Mesenchymal stem cell (in vitro differentiated cells and primary cell): ENCODE results near the gene IMPA2.

ENCODE experiments used
- DNase-seq: peaks from one replicate; pipeline ENCODE4 v3.0.0-alpha.2; 2013
- H2AFZ ChIP-seq: one replicate; pipeline ENCODE4 v1.6.1; 2013; ENCODE audit warnings: low read depth, mild to moderate bottlenecking, control low read depth, inconsistent platforms, low read length, moderate library complexity
- H2AK5ac ChIP-seq: 2 replicates; pipeline ENCODE4 v1.6.1; 2013; ENCODE audit warnings: low read length, moderate library complexity, mild to moderate bottlenecking, inconsistent platforms; ENCODE audit not compliant: severe bottlenecking
- H2BK120ac ChIP-seq: one replicate; pipeline ENCODE4 v1.6.1; 2013; ENCODE audit warnings: low read depth, mild to moderate bottlenecking, inconsistent platforms, low read length, moderate library complexity
- H2BK12ac ChIP-seq, 2 experiments: one replicate each; pipeline ENCODE4 v1.6.1; 2013; ENCODE audit warnings: inconsistent platforms in 2 of 2, low read length in 2 of 2, mild to moderate bottlenecking in 2 of 2, moderate library complexity in 2 of 2, control low read depth in 1 of 2
- H2BK15ac ChIP-seq: one replicate; pipeline ENCODE4 v1.6.1; 2013; ENCODE audit warnings: mild to moderate bottlenecking, low read depth, inconsistent platforms; ENCODE audit not compliant: poor library complexity, severe bottlenecking
- H2BK5ac ChIP-seq: 2 replicates; pipeline ENCODE4 v1.6.1; 2013; ENCODE audit warnings: low read depth, mild to moderate bottlenecking, low read length, control low read depth, inconsistent platforms; ENCODE audit not compliant: poor library complexity, severe bottlenecking
- H3K14ac ChIP-seq, 2 experiments: one replicate each; pipeline ENCODE4 v1.6.1; 2013; ENCODE audit warnings: inconsistent platforms in 2 of 2, low read length in 2 of 2, control low read depth in 1 of 2, mild to moderate bottlenecking in 1 of 2, moderate library complexity in 1 of 2
- H3K18ac ChIP-seq, 2 experiments: one replicate each; pipeline ENCODE4 v1.6.1; 2013; ENCODE audit warnings: inconsistent platforms in 2 of 2, low read length in 2 of 2, control low read depth in 1 of 2, low read depth in 1 of 2, mild to moderate bottlenecking in 1 of 2
- H3K23ac ChIP-seq, 2 experiments: one replicate each; pipeline ENCODE4 v1.6.1; 2013; ENCODE audit warnings: inconsistent platforms in 2 of 2, low read length in 2 of 2, mild to moderate bottlenecking in 2 of 2, moderate library complexity in 2 of 2, control low read depth in 1 of 2
- H3K27ac ChIP-seq: 2 replicates; pipeline ENCODE4 v1.5.1; 2013; ENCODE audit warnings: mild to moderate bottlenecking, moderate library complexity, low read length, control low read depth, inconsistent platforms; ENCODE audit not compliant: poor library complexity, severe bottlenecking
- H3K27me3 ChIP-seq, 2 experiments: 2 replicates each; pipeline versions ENCODE4 v1.6.1 to v1.7.0; 2013; ENCODE audit warnings: low read length in 2 of 2, mild to moderate bottlenecking in 2 of 2, moderate library complexity in 2 of 2, control low read depth in 1 of 2, inconsistent platforms in 1 of 2; ENCODE audit not compliant: control insufficient read depth in 1 of 2, insufficient read depth in 1 of 2
- H3K36me3 ChIP-seq, 2 experiments: 2 replicates each; pipeline versions ENCODE4 v1.6.1 to v1.7.0; 2013; ENCODE audit warnings: low read length in 2 of 2, control low read depth in 1 of 2, inconsistent platforms in 1 of 2, low read depth in 1 of 2, mild to moderate bottlenecking in 1 of 2; ENCODE audit not compliant: insufficient read depth in 2 of 2, control insufficient read depth in 1 of 2
- H3K4ac ChIP-seq, 2 experiments: one replicate each; pipeline ENCODE4 v1.6.1; 2013; ENCODE audit warnings: inconsistent platforms in 2 of 2, low read length in 2 of 2, mild to moderate bottlenecking in 2 of 2, moderate library complexity in 2 of 2, control low read depth in 1 of 2, low read depth in 1 of 2
- H3K4me1 ChIP-seq: 2 replicates; pipeline ENCODE4 v1.6.1; 2013; ENCODE audit warnings: low read depth, low read length, control low read depth; ENCODE audit not compliant: control insufficient read depth, insufficient read depth
- H3K4me2 ChIP-seq: 2 replicates; pipeline ENCODE4 v1.6.1; 2013; ENCODE audit warnings: low read length, mild to moderate bottlenecking, inconsistent platforms; ENCODE audit not compliant: poor library complexity, severe bottlenecking
- H3K4me3 ChIP-seq, 2 experiments: 2 replicates each; pipeline versions ENCODE4 v1.5.1 to v1.7.0; 2013; ENCODE audit warnings: low read length in 2 of 2, mild to moderate bottlenecking in 2 of 2, control low read depth in 1 of 2, low read depth in 1 of 2; ENCODE audit not compliant: insufficient read depth in 1 of 2
- H3K79me1 ChIP-seq: replicated peaks from 2 replicates; pipeline ENCODE4 v1.6.1; 2013; ENCODE audit warnings: mild to moderate bottlenecking, control low read depth, low read length, inconsistent platforms; ENCODE audit not compliant: poor library complexity, severe bottlenecking
- H3K9ac ChIP-seq: 2 replicates; pipeline ENCODE4 v1.7.0; 2013; ENCODE audit warnings: mild to moderate bottlenecking, low read length, moderate library complexity
- H3K9me3 ChIP-seq: 2 replicates; pipeline ENCODE4 v1.7.0; 2013; ENCODE audit warnings: mild to moderate bottlenecking, low read length; ENCODE audit not compliant: control insufficient read depth
- H4K8ac ChIP-seq: one replicate; pipeline ENCODE4 v1.6.1; 2013; ENCODE audit warnings: inconsistent platforms, mild to moderate bottlenecking, low read length, moderate library complexity
- H4K91ac ChIP-seq: one replicate; pipeline ENCODE4 v1.6.1; 2013; ENCODE audit warnings: mild to moderate bottlenecking, low read length, inconsistent platforms
- WGBS: methylation state at CpG from one replicate; pipeline ENCODE4 v1.1.7; 2013; ENCODE audit warnings: mixed read lengths; 5-methylcytosine and 5-hydroxymethylcytosine counted together

Gene IMPA2

DNA sequence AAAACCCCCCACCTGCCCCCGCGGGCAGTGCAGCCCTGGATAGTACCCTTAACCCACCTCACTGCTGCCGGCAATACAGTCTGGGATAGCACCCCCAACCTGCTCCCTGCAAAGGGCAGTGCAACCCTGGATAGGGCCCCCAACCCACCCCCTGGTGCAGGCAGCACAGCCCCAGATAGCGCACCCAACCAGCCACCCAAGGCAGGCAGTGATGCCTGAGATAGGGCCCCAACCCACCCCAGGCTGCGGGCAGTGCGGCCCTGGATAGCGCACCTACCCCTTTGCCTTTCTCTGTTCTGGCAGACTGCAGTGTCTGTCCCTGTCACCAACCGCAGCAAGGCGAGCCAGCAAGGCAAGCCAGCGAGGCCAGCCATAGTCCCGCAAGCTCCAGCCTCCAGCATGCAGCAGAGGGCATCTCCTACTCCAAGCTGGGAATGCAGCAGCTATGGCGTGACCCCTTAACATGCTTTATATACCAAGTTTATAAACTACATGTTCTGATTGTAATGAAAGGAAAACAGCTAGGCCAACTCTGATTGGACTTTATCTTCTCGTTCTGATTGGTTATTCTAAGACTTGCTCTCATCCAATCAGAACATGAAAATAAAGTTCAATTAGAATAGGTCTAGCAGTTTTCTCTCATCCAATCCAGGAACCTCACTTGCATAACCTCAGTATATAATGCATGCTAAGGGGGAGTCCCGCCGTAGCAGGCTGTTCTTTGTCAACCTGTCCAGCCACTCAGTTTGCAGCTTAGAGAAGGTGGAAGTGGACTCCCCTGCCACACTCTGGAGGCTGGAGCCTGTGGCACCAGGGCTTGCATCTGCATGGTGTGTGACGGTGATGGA is 78.3 kb downstream of the IMPA2 start:
- DNase-seq, result no peak
- no peaks in the 10 kb centered on the region for H3K36me3 ChIP-seq
- H3K4me1 ChIP-seq, result peaks cover 8% of the 10 kb centered on the region
- WGBS, result 89% methylated on average over 15 of the region's 16 CpGs
- H2AK5ac ChIP-seq, result no peak overlapping the region
- no peak overlapping the region for H2BK120ac ChIP-seq
- H4K8ac ChIP-seq, result no peak overlapping the region
- H4K91ac ChIP-seq, result no peak overlapping the region
- H3K27me3 ChIP-seq, result peaks cover 0 to 2% of the 10 kb centered on the region in 2 experiments
- no peak overlapping the region for H3K4me3 ChIP-seq
- no peak overlapping the region for H3K4me2 ChIP-seq
- H2BK12ac ChIP-seq, result no peak overlapping the region
- no peak overlapping the region for H2BK5ac ChIP-seq
- no peak overlapping the region for H3K14ac ChIP-seq
- H3K4ac ChIP-seq, result no peak overlapping the region
- no peaks in the 10 kb centered on the region for H3K79me1 ChIP-seq
- no peak overlapping the region for H3K18ac ChIP-seq
- no peak overlapping the region for H2AFZ ChIP-seq
- H3K9ac ChIP-seq, result no peak overlapping the region
- no peak overlapping the region for H3K27ac ChIP-seq
- no peak overlapping the region for H3K23ac ChIP-seq
- no peaks in the 10 kb centered on the region for H3K9me3 ChIP-seq
- H2BK15ac ChIP-seq, result no peak overlapping the region

DNA sequence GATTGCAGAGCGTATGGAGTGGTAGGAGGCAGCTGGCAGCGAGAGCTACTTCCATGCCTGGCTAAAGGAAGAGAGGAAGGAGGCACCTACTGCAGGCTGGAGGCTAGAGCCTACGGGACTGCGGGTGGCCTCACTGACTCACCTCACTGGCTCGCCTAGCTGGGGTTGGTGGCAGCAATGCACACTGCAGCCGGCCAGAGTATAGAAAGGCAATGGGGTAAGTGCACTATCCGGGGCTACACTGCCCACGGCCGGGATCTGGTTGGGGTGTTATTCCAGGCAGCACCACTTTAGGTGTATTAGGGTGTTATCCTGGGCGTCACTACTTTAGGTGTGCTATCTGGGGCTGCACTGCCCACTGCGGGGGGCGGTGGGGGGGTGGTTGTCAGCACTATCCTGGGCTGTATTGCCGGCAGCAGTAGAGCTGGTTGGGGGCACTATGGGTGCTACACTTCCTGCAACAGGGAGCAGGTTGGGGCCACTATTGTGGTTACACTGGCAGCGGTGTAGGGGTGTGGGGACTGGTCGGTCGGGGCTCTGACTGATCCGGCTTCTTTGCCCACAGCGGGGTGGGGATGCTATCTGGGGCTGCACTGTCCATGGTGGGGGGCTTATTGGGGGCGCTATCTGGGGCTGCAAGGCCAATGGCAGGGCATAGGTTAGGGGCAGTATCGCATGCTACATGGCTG is 79.0 kb downstream of the IMPA2 start:
- no peak overlapping the region for H3K4me3 ChIP-seq
- H3K4ac ChIP-seq, result no peak overlapping the region
- H3K79me1 ChIP-seq, result no peaks in the 10 kb centered on the region
- peaks cover 8% of the 10 kb centered on the region for H3K4me1 ChIP-seq
- no peak overlapping the region for H2BK120ac ChIP-seq
- no peak overlapping the region for H3K23ac ChIP-seq
- H3K18ac ChIP-seq, result no peak overlapping the region
- H3K9ac ChIP-seq, result no peak overlapping the region
- peaks cover 0 to 2% of the 10 kb centered on the region in 2 experiments for H3K27me3 ChIP-seq
- 80% methylated on average over 20 of the region's 20 CpGs for WGBS
- H2BK15ac ChIP-seq, result no peak overlapping the region
- peak overlapping the region; percentile 6 for H4K91ac ChIP-seq
- H3K27ac ChIP-seq, result no peak overlapping the region
- no peak overlapping the region for H2BK5ac ChIP-seq
- H2AK5ac ChIP-seq, result no peak overlapping the region
- no peak overlapping the region for H3K14ac ChIP-seq
- H2AFZ ChIP-seq, result no peak overlapping the region
- no peak overlapping the region for H2BK12ac ChIP-seq
- no peak overlapping the region for H4K8ac ChIP-seq
- H3K9me3 ChIP-seq, result no peaks in the 10 kb centered on the region
- no peaks in the 10 kb centered on the region for H3K36me3 ChIP-seq
- no peak for DNase-seq
- no peak overlapping the region for H3K4me2 ChIP-seq

DNA sequence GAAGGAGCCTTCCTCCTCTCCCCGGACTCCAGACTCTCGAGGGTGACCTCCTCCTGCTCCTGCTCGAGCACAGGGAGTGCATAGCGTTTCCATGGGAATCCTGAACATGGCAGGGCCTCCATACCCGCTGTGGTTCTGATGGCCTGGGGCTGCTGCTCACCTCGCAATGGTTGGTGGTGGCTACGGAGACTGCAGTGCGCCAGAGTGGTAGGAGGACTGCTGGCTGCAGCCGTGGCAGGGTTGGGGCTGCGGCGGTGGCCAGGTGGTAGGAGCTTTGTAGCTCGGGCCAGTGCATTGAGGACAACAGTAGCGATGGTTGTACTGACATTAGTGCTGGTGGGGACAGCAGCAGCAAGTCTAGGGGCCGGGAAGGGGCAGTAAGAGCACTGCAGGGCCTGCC is 80.4 kb downstream of the IMPA2 start:
- no peaks in the 10 kb centered on the region for H3K36me3 ChIP-seq
- no peak overlapping the region for H2BK15ac ChIP-seq
- H4K91ac ChIP-seq, result no peak overlapping the region
- no peak overlapping the region for H3K4ac ChIP-seq
- no peak overlapping the region for H3K27ac ChIP-seq
- no peak overlapping the region for H2AFZ ChIP-seq
- no peak overlapping the region for H3K14ac ChIP-seq
- peaks cover 0 to 7% of the 10 kb centered on the region in 2 experiments for H3K27me3 ChIP-seq
- 84% methylated on average over 14 of the region's 14 CpGs for WGBS
- DNase-seq, result no peak
- H3K9me3 ChIP-seq, result no peaks in the 10 kb centered on the region
- no peak overlapping the region for H3K23ac ChIP-seq
- no peak overlapping the region for H3K4me2 ChIP-seq
- no peak overlapping the region for H4K8ac ChIP-seq
- no peak overlapping the region for H2BK5ac ChIP-seq
- no peak overlapping the region for H2BK120ac ChIP-seq
- no peak overlapping the region for H2AK5ac ChIP-seq
- H3K79me1 ChIP-seq, result no peaks in the 10 kb centered on the region
- H3K4me3 ChIP-seq, result no peak overlapping the region
- no peak overlapping the region for H3K18ac ChIP-seq
- peaks cover 8% of the 10 kb centered on the region for H3K4me1 ChIP-seq
- H3K9ac ChIP-seq, result no peak overlapping the region
- H2BK12ac ChIP-seq, result no peak overlapping the region

DNA sequence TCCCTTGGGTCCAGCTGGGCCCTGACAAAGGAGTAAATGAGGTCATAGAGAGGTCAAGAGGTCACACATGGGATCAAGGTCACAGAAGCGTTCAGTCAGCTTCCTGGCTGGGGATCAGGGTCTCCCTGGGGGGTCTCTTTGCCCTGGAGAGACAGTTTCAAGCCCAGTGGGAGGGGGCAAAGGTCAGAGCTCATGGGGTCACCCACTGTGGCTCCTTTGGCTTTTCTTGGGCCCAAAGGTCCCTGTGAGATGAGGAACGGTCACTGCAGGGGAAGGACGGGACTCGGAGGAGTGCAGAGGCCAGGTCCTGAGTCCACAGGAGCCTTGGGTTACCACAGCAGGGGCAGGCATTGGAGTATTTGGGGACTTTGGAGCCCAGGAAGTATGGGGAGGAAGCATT is 81.7 kb downstream of the IMPA2 start:
- Histone ChIP-seq H4K8ac (no peak overlapping the region), H2BK120ac (no peak overlapping the region), H2BK12ac (no peak overlapping the region), H3K27me3 (peaks cover 0 to 7% of the 10 kb centered on the region in 2 experiments), H3K4me3 (no peak overlapping the region), H4K91ac (no peak overlapping the region), H3K36me3 (no peaks in the 10 kb centered on the region), H2BK15ac (no peak overlapping the region), H2AK5ac (no peak overlapping the region), H3K4ac (no peak overlapping the region), H3K23ac (no peak overlapping the region), H3K9ac (no peak overlapping the region), H2BK5ac (no peak overlapping the region), H2AFZ (no peak overlapping the region), H3K79me1 (no peaks in the 10 kb centered on the region), H3K4me1 (peaks cover 8% of the 10 kb centered on the region), H3K14ac (no peak overlapping the region), H3K9me3 (no peaks in the 10 kb centered on the region), H3K18ac (no peak overlapping the region), H3K27ac (no peak overlapping the region), H3K4me2 (no peak overlapping the region)
- WGBS, result 64% methylated on average over 4 of the region's 4 CpGs
- DNase-seq, result no peak
